GM19025 (cell line): ENCODE data around the gene M6PR.
"Not testable (repeated sequence)": the region's sequence is repeated elsewhere in the genome, so short reads cannot be mapped to it uniquely, and the experiment has no call there.

Experiments used
- ATAC-seq: cut with Tn5 transposase; IDR thresholded peaks from one replicate; pipeline ENCODE4 v1.9.1; 2021; ENCODE audit warnings: mild to moderate bottlenecking, low read depth, moderate library complexity; ENCODE audit not compliant: unreplicated experiment

M6PR gene

GRCh38 chr12:8951744-8952143 is 2.3 kb upstream of the M6PR start:
- no peak for ATAC-seq

- no peak for ATAC-seq
Observed at GRCh38 chr12:8950702-8951478, 1.4 kb upstream of the M6PR start.

GRCh38 chr12:8950221-8950527 is 729 bp upstream of the M6PR start:
- ATAC-seq: no peak

GRCh38 chr12:8948701-8949341 is 624 bp downstream of the M6PR start:
- no peak for ATAC-seq

GRCh38 chr12:8947737-8948136 is 1.7 kb downstream of the M6PR start:
- ATAC-seq: no peak

- ATAC-seq: no peak
Observed at GRCh38 chr12:8946733-8947132, 2.7 kb downstream of the M6PR start.

- no peak for ATAC-seq
Observed at GRCh38 chr12:8943565-8944186, 5.8 kb downstream of the M6PR start.

GRCh38 chr12:8941691-8942478 is 7.6 kb downstream of the M6PR start:
- ATAC-seq: no peak

GRCh38 chr12:8937842-8938442 is 11.5 kb downstream of the M6PR start:
- ATAC-seq: not testable (repeated sequence)

GRCh38 chr12:8936735-8937134 is 12.7 kb downstream of the M6PR start:
- ATAC-seq: no peak

- ATAC-seq: not testable (repeated sequence)
Observed at GRCh38 chr12:8934080-8934479, 15.4 kb downstream of the M6PR start.

GRCh38 chr12:8932464-8932863 is 17.0 kb downstream of the M6PR start:
- ATAC-seq: not testable (repeated sequence)

- ATAC-seq: not testable (repeated sequence)
Observed at GRCh38 chr12:8930655-8931323, 18.7 kb downstream of the M6PR start.

- ATAC-seq: no peak
Observed at GRCh38 chr12:8922544-8922943, 26.9 kb downstream of the M6PR start.

GRCh38 chr12:8919643-8920042 is 29.8 kb downstream of the M6PR start:
- not testable (repeated sequence) for ATAC-seq

- no peak for ATAC-seq
Observed at GRCh38 chr12:8917751-8918150, 31.7 kb downstream of the M6PR start.

GRCh38 chr12:8917031-8917430 is 32.4 kb downstream of the M6PR start:
- ATAC-seq: no peak

- ATAC-seq: no peak
Observed at GRCh38 chr12:8916154-8916553, 33.3 kb downstream of the M6PR start.

- peak; percentile 67 for ATAC-seq
Observed at GRCh38 chr12:8914716-8915526, 34.5 kb downstream of the M6PR start.
